ENCODE measurements around the gene TXLNA.
A peak's percentile ranks its signal among the peaks of the same experiment; 100 is the strongest.
"Not testable (repeated sequence)": the region's sequence is repeated elsewhere in the genome, so short reads cannot be mapped to it uniquely, and the experiment has no call there.

Gene TXLNA

DNA sequence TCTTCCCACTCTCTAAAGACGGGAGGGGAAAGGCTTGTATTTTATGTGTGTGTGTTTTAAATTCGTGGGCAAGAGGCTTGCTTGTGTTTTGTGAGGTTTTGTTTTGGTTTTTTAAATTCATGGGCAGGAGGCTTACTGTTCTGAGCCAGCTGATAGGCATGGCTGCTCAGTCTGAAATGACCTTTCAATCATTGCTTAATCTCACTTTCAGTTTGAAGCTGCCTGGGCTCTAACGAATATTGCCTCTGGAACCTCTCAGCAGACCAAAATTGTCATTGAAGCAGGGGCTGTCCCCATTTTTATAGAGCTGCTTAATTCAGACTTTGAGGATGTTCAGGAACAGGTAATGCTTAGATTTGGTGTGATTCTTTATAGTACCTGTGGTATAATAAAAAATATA is 20.3 kb upstream of the TXLNA start:
- Histone ChIP-seq H3K4me1 (ENCODE audit: control insufficient read depth in 2 of 2, insufficient read depth in 2 of 2, low read length in 2 of 2) (no peaks in the 10 kb centered on the region), H3K9ac (ENCODE audit: low read depth in 1 of 2, low read length in 2 of 2) (no peak overlapping the region), H3K27ac (ENCODE audit: low read depth in 2 of 2, low read length in 2 of 2) (no peak overlapping the region), H3K4me3 (ENCODE audit: low read length in 2 of 2) (no peak overlapping the region), H3K9me3 (ENCODE audit: control insufficient read depth in 2 of 2, low read length in 2 of 2) (no peaks in the 10 kb centered on the region), H3K27me3 (ENCODE audit: control insufficient read depth in 2 of 2, insufficient read depth in 2 of 2, low read length in 2 of 2) (no peaks in the 10 kb centered on the region), H3K36me3 (ENCODE audit: control insufficient read depth in 2 of 2, insufficient read depth in 2 of 2, low read length in 2 of 2) (peaks cover 63 to 64% of the 10 kb centered on the region in 2 donors)

DNA sequence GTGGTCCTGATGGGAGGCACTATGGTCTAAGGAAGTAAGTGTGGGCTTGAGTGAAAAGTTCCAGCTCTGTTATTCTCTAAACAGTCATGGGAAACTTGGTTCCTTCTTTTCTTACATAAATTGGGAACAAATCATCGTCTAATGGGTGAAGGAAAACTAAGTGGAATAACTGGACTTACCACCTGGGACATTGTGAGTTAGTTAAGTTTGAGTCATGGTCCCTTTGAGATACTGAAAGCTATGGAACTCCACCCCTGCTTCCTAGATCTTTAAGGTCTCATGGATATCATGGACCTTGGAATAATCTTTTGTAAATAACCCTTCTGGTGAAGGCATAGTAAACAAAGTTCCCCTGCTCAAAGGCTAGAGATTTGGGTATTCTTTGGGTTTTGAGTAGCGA is 16.1 kb upstream of the TXLNA start:
- H3K9me3 ChIP-seq (ENCODE audit: control insufficient read depth in 2 of 2, low read length in 2 of 2) = no peaks in the 10 kb centered on the region
- no peak overlapping the region for H3K27ac ChIP-seq (ENCODE audit: low read depth in 2 of 2, low read length in 2 of 2)
- H3K36me3 ChIP-seq (ENCODE audit: control insufficient read depth in 2 of 2, insufficient read depth in 2 of 2, low read length in 2 of 2) = peaks cover 54 to 62% of the 10 kb centered on the region in 2 donors

DNA sequence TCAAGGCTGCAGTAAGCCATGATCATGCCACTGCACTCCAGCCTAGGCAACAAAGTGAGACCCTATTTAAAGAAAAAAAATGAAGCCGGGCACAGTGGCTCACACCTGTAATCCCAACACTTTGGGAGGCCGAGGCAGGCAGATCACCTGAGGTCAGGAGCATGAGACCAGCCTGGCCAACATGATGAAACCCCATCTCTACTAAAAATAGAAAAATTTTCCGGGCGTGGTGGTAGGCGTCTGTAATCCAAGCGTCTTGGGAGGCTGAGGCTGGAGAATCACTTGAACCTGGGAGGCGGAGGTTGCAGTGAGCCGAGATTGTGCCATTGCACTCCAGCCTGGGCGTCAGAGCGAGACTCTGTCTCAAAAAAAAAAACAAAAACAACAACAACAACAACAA is 13.8 kb upstream of the TXLNA start:
- not testable (repeated sequence) for H3K9me3 ChIP-seq (ENCODE audit: control insufficient read depth in 2 of 2, low read length in 2 of 2); H3K27ac ChIP-seq (ENCODE audit: low read depth in 2 of 2, low read length in 2 of 2); H3K4me3 ChIP-seq (ENCODE audit: low read length in 2 of 2); H3K27me3 ChIP-seq (ENCODE audit: control insufficient read depth in 2 of 2, insufficient read depth in 2 of 2, low read length in 2 of 2); H3K4me1 ChIP-seq (ENCODE audit: control insufficient read depth in 2 of 2, insufficient read depth in 2 of 2, low read length in 2 of 2); H3K9ac ChIP-seq (ENCODE audit: low read depth in 1 of 2, low read length in 2 of 2)
- H3K36me3 ChIP-seq (ENCODE audit: control insufficient read depth in 2 of 2, insufficient read depth in 2 of 2, low read length in 2 of 2) = peaks cover 49 to 69% of the 10 kb centered on the region in 2 donors

More for the DNA sequence above, 16.1 kb upstream of the TXLNA start:
- Histone ChIP-seq H3K27me3 (ENCODE audit: control insufficient read depth in 2 of 2, insufficient read depth in 2 of 2, low read length in 2 of 2) (no peaks in the 10 kb centered on the region), H3K4me3 (ENCODE audit: low read length in 2 of 2) (no peak overlapping the region), H3K9ac (ENCODE audit: low read depth in 1 of 2, low read length in 2 of 2) (no peak overlapping the region), H3K4me1 (ENCODE audit: control insufficient read depth in 2 of 2, insufficient read depth in 2 of 2, low read length in 2 of 2) (no peaks in the 10 kb centered on the region)

DNA sequence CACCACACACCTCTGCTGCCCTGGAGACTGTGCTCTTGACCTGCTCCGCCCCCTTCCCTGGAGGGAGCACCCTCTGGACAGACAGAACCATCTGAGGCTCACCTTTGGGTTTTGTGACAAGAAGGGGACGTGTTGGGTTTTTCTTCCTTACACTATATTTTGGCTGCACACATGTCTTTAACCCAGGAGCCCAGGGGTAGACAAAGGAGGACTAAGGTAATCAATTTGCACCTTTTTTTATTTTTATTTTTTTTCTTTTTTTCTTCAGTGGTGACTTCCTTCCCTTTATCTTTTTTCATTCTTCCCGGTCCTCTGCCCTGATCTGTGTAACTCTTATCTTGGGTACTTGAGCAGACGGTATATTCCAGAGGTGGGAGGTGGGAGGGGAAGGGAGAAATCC is 8.5 kb upstream of the TXLNA start:
- H3K4me1 ChIP-seq (ENCODE audit: control insufficient read depth in 2 of 2, insufficient read depth in 2 of 2, low read length in 2 of 2) = no peaks in the 10 kb centered on the region
- H3K9me3 ChIP-seq (ENCODE audit: control insufficient read depth in 2 of 2, low read length in 2 of 2) = no peaks in the 10 kb centered on the region
- peaks cover 46 to 71% of the 10 kb centered on the region in 2 donors for H3K36me3 ChIP-seq (ENCODE audit: control insufficient read depth in 2 of 2, insufficient read depth in 2 of 2, low read length in 2 of 2)
- no peaks in the 10 kb centered on the region for H3K27me3 ChIP-seq (ENCODE audit: control insufficient read depth in 2 of 2, insufficient read depth in 2 of 2, low read length in 2 of 2)
- H3K27ac ChIP-seq (ENCODE audit: low read depth in 2 of 2, low read length in 2 of 2) = no peak overlapping the region
- H3K9ac ChIP-seq (ENCODE audit: low read depth in 1 of 2, low read length in 2 of 2) = no peak overlapping the region
- no peak overlapping the region for H3K4me3 ChIP-seq (ENCODE audit: low read length in 2 of 2)

DNA sequence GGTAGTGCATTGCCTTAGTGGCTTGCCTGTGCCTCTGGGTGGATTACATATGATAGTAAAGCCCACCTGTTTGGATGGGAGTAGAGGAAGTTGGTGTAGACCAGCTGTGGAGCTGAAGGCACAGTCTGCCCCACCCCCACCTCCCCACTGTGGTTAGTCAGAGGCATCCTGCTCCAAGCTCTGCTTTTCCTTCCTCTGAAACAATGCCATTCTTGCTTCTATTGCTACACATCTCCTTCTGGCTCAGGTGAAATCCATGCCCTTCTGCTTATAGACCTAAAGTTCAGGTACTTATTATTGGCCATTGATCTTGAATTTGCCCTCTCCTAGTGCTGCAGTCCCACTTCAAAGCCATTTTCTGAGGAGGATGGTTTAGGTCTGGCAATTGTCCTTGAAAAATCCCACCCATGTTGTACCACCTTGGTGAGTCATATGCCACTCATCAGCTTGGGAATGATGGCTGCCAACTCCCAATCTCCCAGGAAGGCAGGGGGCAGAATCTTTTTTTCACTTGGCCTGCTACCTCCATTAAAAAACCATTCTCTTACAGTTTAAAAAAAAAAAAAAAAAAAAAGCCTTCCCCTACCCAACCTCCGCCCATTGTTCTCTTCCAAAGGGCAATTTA is 6.7 kb upstream of the TXLNA start:
- Histone ChIP-seq H3K36me3 (ENCODE audit: control insufficient read depth in 2 of 2, insufficient read depth in 2 of 2, low read length in 2 of 2) (peaks cover 37 to 58% of the 10 kb centered on the region in 2 donors), H3K27ac (ENCODE audit: low read depth in 2 of 2, low read length in 2 of 2) (no peak overlapping the region), H3K4me3 (ENCODE audit: low read length in 2 of 2) (no peak overlapping the region), H3K9ac (ENCODE audit: low read depth in 1 of 2, low read length in 2 of 2) (no peak overlapping the region), H3K9me3 (ENCODE audit: control insufficient read depth in 2 of 2, low read length in 2 of 2) (no peaks in the 10 kb centered on the region), H3K4me1 (ENCODE audit: control insufficient read depth in 2 of 2, insufficient read depth in 2 of 2, low read length in 2 of 2) (no peaks in the 10 kb centered on the region), H3K27me3 (ENCODE audit: control insufficient read depth in 2 of 2, insufficient read depth in 2 of 2, low read length in 2 of 2) (no peaks in the 10 kb centered on the region)

DNA sequence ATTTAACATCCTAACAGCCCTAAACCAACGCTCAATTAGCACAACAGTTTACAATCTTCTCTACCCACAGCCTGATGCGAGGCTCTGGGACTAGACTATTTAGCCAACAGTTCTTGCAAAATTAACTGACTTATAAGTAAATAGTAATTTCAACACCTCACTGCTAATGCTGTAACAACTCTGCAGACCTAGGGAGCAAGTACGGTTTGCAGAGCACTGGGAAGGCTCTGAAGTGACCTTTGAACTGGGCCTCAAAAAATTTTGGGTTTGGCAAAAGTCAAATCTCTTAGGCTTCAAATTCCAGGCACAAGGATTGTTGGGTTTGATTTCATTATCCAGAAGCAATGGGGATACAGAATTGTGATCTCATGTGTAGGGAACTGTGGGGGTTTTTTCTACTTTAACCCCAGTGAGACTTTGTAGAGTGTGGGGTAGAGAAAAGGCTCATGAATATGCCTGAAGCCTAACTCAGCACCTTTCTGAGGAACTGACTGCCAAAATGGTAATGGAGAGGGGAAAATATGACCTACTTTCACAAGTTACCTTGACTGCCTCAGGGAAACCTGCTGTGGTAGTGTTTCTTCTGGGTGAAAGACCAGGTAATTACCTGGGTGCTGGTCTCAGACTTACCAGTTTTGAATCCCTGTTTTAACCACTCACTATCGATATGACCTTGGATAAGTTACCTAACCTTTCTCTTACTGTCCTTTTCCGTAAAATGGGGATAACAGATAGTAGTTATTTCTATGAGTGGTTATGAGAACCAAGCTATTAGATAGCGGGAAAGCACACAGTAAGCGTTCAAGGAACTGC is 889 bp upstream of the TXLNA start:
- H3K27ac ChIP-seq (ENCODE audit: low read depth in 2 of 2, low read length in 2 of 2) = peak overlapping the region; percentile 92 to 97
- peaks cover 22 to 24% of the 10 kb centered on the region in 2 donors for H3K4me1 ChIP-seq (ENCODE audit: control insufficient read depth in 2 of 2, insufficient read depth in 2 of 2, low read length in 2 of 2)
- peaks cover 8 to 16% of the 10 kb centered on the region in 2 donors for H3K36me3 ChIP-seq (ENCODE audit: control insufficient read depth in 2 of 2, insufficient read depth in 2 of 2, low read length in 2 of 2)
- no peaks in the 10 kb centered on the region for H3K9me3 ChIP-seq (ENCODE audit: control insufficient read depth in 2 of 2, low read length in 2 of 2)
- H3K4me3 ChIP-seq (ENCODE audit: low read length in 2 of 2) = peak overlapping the region; percentile 84 to 86
- no peaks in the 10 kb centered on the region for H3K27me3 ChIP-seq (ENCODE audit: control insufficient read depth in 2 of 2, insufficient read depth in 2 of 2, low read length in 2 of 2)
- H3K9ac ChIP-seq (ENCODE audit: low read depth in 1 of 2, low read length in 2 of 2) = peak overlapping the region in 1 of 2 donors; percentile 86

DNA sequence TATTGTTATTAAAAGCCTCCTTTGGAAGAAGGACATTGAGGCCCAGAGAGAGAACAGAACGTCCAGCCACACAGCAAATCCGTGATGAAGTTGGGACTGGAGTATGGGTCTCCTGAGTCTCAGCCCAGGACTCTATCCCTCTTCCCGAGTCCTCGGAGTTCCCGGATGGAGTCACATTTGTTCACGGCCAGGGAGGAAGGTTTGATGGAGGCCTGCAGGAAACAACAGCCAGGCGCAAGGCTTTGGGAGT is 357 bp upstream of the TXLNA start:
- Histone ChIP-seq H3K4me1 (ENCODE audit: control insufficient read depth in 2 of 2, insufficient read depth in 2 of 2, low read length in 2 of 2) (peaks cover 22 to 26% of the 10 kb centered on the region in 2 donors), H3K9ac (ENCODE audit: low read depth in 1 of 2, low read length in 2 of 2) (peak overlapping the region; percentile 74 to 86), H3K36me3 (ENCODE audit: control insufficient read depth in 2 of 2, insufficient read depth in 2 of 2, low read length in 2 of 2) (peaks cover 10 to 15% of the 10 kb centered on the region in 2 donors), H3K9me3 (ENCODE audit: control insufficient read depth in 2 of 2, low read length in 2 of 2) (no peaks in the 10 kb centered on the region), H3K4me3 (ENCODE audit: low read length in 2 of 2) (peak overlapping the region; percentile 84 to 86), H3K27ac (ENCODE audit: low read depth in 2 of 2, low read length in 2 of 2) (peak overlapping the region; percentile 92 to 97), H3K27me3 (ENCODE audit: control insufficient read depth in 2 of 2, insufficient read depth in 2 of 2, low read length in 2 of 2) (no peaks in the 10 kb centered on the region)

DNA sequence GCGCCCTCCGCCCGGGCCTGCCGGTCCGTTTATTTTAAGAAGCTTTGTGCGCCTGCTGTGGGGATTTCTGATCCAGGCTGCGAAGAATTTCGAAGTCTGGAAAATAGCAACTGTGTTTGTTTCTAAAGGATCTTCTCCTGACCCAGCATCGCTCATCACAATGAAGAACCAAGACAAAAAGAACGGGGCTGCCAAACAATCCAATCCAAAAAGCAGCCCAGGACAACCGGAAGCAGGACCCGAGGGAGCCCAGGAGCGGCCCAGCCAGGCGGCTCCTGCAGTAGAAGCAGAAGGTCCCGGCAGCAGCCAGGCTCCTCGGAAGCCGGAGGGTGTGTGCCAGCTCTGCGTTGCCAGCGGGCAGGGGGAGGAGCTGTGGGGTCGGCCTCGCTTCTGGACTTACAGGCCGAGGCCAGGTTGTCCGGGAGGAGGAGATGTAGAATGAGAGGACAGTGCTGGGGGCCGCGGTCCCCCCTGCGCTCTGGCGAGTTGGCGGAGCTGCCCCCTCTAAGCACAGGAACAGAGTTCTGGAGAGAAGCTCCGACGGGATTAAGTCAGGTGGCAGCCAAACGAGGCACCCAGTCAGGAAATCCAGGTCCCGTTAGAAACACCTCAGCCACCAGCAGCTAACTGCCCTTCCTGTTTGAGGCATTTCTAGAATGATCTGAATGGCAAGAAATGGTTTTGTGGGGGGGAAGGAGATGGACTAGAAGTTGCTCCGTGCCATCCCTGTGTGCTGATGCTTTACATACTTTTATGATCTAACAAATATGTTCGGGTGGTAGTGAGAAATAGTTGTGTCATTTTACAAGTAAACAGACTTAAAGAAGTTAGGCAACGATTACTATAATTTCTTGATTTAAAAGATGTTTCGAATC is 948 bp downstream of the TXLNA start:
- Histone ChIP-seq H3K4me1 (ENCODE audit: control insufficient read depth in 2 of 2, insufficient read depth in 2 of 2, low read length in 2 of 2) (peaks cover 22 to 28% of the 10 kb centered on the region in 2 donors), H3K27ac (ENCODE audit: low read depth in 2 of 2, low read length in 2 of 2) (peak overlapping the region; percentile 92 to 97), H3K9me3 (ENCODE audit: control insufficient read depth in 2 of 2, low read length in 2 of 2) (no peaks in the 10 kb centered on the region), H3K4me3 (ENCODE audit: low read length in 2 of 2) (peak overlapping the region; percentile 84 to 86), H3K9ac (ENCODE audit: low read depth in 1 of 2, low read length in 2 of 2) (peak overlapping the region; percentile 86 to 91), H3K36me3 (ENCODE audit: control insufficient read depth in 2 of 2, insufficient read depth in 2 of 2, low read length in 2 of 2) (peaks cover 20 to 22% of the 10 kb centered on the region in 2 donors), H3K27me3 (ENCODE audit: control insufficient read depth in 2 of 2, insufficient read depth in 2 of 2, low read length in 2 of 2) (no peaks in the 10 kb centered on the region)

DNA sequence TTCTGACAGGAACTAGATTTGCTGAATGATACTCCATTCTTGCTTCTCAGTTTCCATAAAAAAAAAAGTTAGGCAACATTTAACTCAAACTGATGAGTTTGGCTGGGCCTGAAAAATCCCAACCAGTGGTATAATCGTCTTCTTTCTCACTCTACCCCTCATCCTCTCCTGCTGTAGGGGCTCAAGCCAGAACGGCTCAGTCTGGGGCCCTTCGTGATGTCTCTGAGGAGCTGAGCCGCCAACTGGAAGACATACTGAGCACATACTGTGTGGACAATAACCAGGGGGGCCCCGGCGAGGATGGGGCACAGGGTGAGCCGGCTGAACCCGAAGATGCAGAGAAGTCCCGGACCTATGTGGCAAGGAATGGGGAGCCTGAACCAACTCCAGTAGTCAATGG is 1.6 kb downstream of the TXLNA start:
- H3K27me3 ChIP-seq (ENCODE audit: control insufficient read depth in 2 of 2, insufficient read depth in 2 of 2, low read length in 2 of 2) = no peaks in the 10 kb centered on the region
- H3K4me1 ChIP-seq (ENCODE audit: control insufficient read depth in 2 of 2, insufficient read depth in 2 of 2, low read length in 2 of 2) = peaks cover 22 to 28% of the 10 kb centered on the region in 2 donors
- H3K27ac ChIP-seq (ENCODE audit: low read depth in 2 of 2, low read length in 2 of 2) = no peak overlapping the region
- peak overlapping the region; percentile 86 to 91 for H3K9ac ChIP-seq (ENCODE audit: low read depth in 1 of 2, low read length in 2 of 2)
- H3K9me3 ChIP-seq (ENCODE audit: control insufficient read depth in 2 of 2, low read length in 2 of 2) = no peaks in the 10 kb centered on the region
- peak overlapping the region; percentile 84 to 86 for H3K4me3 ChIP-seq (ENCODE audit: low read length in 2 of 2)
- peaks cover 22 to 24% of the 10 kb centered on the region in 2 donors for H3K36me3 ChIP-seq (ENCODE audit: control insufficient read depth in 2 of 2, insufficient read depth in 2 of 2, low read length in 2 of 2)

DNA sequence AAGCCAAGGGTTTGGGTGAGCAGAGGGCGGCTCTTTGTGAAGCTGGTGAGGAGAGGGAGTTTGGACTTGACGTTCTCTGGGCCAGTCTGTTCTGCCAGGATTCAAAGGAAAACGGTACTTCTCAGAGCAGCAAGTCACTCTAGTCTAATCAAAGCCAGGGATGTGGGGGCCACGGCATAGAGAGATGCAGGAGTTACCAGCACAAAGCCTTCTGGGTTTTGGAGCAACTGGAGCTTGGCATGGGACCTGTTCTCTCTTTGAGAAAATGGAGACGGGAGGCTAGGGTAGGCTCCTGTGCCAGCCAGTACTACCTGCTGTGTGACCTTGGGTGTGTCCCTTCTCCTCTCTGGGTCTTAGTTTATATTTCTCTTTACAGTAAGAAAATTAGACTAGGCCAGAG is 2.1 kb downstream of the TXLNA start:
- Histone ChIP-seq H3K36me3 (ENCODE audit: control insufficient read depth in 2 of 2, insufficient read depth in 2 of 2, low read length in 2 of 2) (peaks cover 24 to 29% of the 10 kb centered on the region in 2 donors), H3K9me3 (ENCODE audit: control insufficient read depth in 2 of 2, low read length in 2 of 2) (no peaks in the 10 kb centered on the region), H3K4me1 (ENCODE audit: control insufficient read depth in 2 of 2, insufficient read depth in 2 of 2, low read length in 2 of 2) (peaks cover 22 to 28% of the 10 kb centered on the region in 2 donors), H3K27me3 (ENCODE audit: control insufficient read depth in 2 of 2, insufficient read depth in 2 of 2, low read length in 2 of 2) (no peaks in the 10 kb centered on the region), H3K4me3 (ENCODE audit: low read length in 2 of 2) (peak overlapping the region; percentile 19 to 84), H3K9ac (ENCODE audit: low read depth in 1 of 2, low read length in 2 of 2) (peak overlapping the region in 1 of 2 donors; percentile 10), H3K27ac (ENCODE audit: low read depth in 2 of 2, low read length in 2 of 2) (no peak overlapping the region)
